K562 (cell line): ENCODE data around the gene PRKX.

Experiments used
- BHLHE40 ChIP-seq: IDR thresholded peaks from 2 replicates; pipeline ENCODE4 v1.6.1; 2011; ENCODE audit warnings: low read length, improper control_type of control experiment
- CBFA2T3 ChIP-seq: fragments of 450-650 bp; IDR thresholded peaks from 2 replicates; pipeline ENCODE4 v1.6.1; 2017
- E4F1 ChIP-seq: fragments of 250-450 bp; sonication (Bioruptor Pico); IDR thresholded peaks from 2 replicates; pipeline ENCODE4 v1.5.0; 2021; ENCODE audit warnings: mild to moderate bottlenecking, borderline replicate concordance
- NFYB ChIP-seq: IDR thresholded peaks from 2 replicates; pipeline ENCODE4 v1.6.1; 2011; ENCODE audit warnings: mild to moderate bottlenecking, moderate library complexity; ENCODE audit not compliant: insufficient read length; ENCODE audit errors: extremely low read depth
- NUFIP1 ChIP-seq: fragments of 450-650 bp; IDR thresholded peaks from 2 replicates; pipeline ENCODE4 v1.6.1; 2018; ENCODE audit not compliant: partially characterized antibody
- POLR2A ChIP-seq: fragments of 450-650 bp; conservative IDR thresholded peaks from 2 replicates; pipeline ENCODE4 v1.6.1; 2016
- ZNF707 ChIP-seq: fragments of 250-450 bp; sonication (Bioruptor Pico); conservative IDR thresholded peaks from 2 replicates; pipeline ENCODE4 v1.8.0; 2022; ENCODE audit warnings: inconsistent platforms, mild to moderate bottlenecking, moderate library complexity

GRCh38 chrX:3669841-3670475, 43.5 kb downstream of the PRKX start:
- TF ChIP-seq NFYB (no peak), CBFA2T3 (no peak), BHLHE40 (no peak), POLR2A (no peak), ZNF707 (no peak), NUFIP1 (no peak), E4F1 (CRISPR knock-in tag) (no peak)
